Gastroesophageal sphincter (tissue), 3 donors: ENCODE data around the gene COL25A1.

Experiments
- EP300 ChIP-seq: sonication (generic); formaldehyde crosslinking; IDR thresholded peaks from one replicate; pipeline ENCODE4 v1.6.1; 2017; ENCODE audit warnings: antibody characterized with exemption, mild to moderate bottlenecking
- POLR2A ChIP-seq, 2 donors: fragments of 450-650 bp; IDR thresholded peaks; one replicate each; pipeline ENCODE4 v1.6.1; 2017; ENCODE audit warnings: antibody characterized with exemption in 2 of 2, mild to moderate bottlenecking in 2 of 2, moderate library complexity in 1 of 2
- POLR2AphosphoS5 ChIP-seq: sonication (generic); formaldehyde crosslinking; IDR thresholded peaks from one replicate; pipeline ENCODE4 v1.6.1; 2017; ENCODE audit warnings: antibody characterized with exemption
- TF ChIP-seq, protein P1 (sequence below), 4 experiments: fragments of 200-600 bp in 2 of 4; fragments of 450-650 bp in 2 of 4; sonication (generic) in 1 of 4; IDR thresholded peaks; one replicate each; pipeline ENCODE4 v1.5.1; 2017 to 2019; ENCODE audit warnings: antibody characterized with exemption in 4 of 4, mild to moderate bottlenecking in 2 of 4, moderate library complexity in 2 of 4

- TF ChIP-seq POLR2AphosphoS5 (no peak), POLR2A (IDR thresholded peaks at IDR 0.05) (no peak), EP300 (no peak)
- TF ChIP-seq, protein P1, sequence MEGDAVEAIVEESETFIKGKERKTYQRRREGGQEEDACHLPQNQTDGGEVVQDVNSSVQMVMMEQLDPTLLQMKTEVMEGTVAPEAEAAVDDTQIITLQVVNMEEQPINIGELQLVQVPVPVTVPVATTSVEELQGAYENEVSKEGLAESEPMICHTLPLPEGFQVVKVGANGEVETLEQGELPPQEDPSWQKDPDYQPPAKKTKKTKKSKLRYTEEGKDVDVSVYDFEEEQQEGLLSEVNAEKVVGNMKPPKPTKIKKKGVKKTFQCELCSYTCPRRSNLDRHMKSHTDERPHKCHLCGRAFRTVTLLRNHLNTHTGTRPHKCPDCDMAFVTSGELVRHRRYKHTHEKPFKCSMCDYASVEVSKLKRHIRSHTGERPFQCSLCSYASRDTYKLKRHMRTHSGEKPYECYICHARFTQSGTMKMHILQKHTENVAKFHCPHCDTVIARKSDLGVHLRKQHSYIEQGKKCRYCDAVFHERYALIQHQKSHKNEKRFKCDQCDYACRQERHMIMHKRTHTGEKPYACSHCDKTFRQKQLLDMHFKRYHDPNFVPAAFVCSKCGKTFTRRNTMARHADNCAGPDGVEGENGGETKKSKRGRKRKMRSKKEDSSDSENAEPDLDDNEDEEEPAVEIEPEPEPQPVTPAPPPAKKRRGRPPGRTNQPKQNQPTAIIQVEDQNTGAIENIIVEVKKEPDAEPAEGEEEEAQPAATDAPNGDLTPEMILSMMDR (IDR thresholded peaks at IDR 0.05), result no peak
These were observed 298.5 kb downstream of the COL25A1 start for GRCh38 chr4:109003964-109004363.
